ENCODE data around the gene ZNF260. TPM values are rescaled to one million over a fixed set of nuclear protein-coding genes. Genes with fewer than 3 reads are reported as not detected.

The ZNF260 gene
- total and polyA plus RNA-seq, 2 donors from 2014 or later, result 5.4 to 12.8 TPM

- FAIRE-seq (no peak), DNase-seq (no peak)
- no peaks in the 10 kb centered on the region for H3K27me3 ChIP-seq (ENCODE audit: control insufficient read depth, insufficient read depth, low read length)
- no peaks in the 10 kb centered on the region for H3K4me1 ChIP-seq (ENCODE audit: control insufficient read depth in 2 of 3, insufficient read depth in 2 of 3, low read depth in 1 of 3, low read length in 3 of 3)
- H3K9me3 ChIP-seq (ENCODE audit: control insufficient read depth in 2 of 3, insufficient read depth in 1 of 3, low read length in 3 of 3), result peaks cover 0 to 45% (median 13%) of the 10 kb centered on the region in 3 donors
- intact Hi-C loops (cut with DNase I), result no loop called here
- no peak overlapping the region for H3K27ac ChIP-seq (ENCODE audit: low read depth in 2 of 2, low read length in 2 of 2)
- peaks cover 0 to 3% (median 2%) of the 10 kb centered on the region in 3 donors for H3K36me3 ChIP-seq (ENCODE audit: control insufficient read depth in 2 of 3, insufficient read depth in 3 of 3, low read length in 3 of 3)
- TF ChIP-seq CTCF (IDR thresholded peaks at IDR 0.05; ENCODE audit: borderline replicate concordance, extremely low read depth, insufficient read depth), result no peak
- H3K9ac ChIP-seq (ENCODE audit: low read length in 3 of 3), result no peak overlapping the region
- H3K4me3 ChIP-seq (ENCODE audit: low read length in 3 of 3), result no peak overlapping the region
These were observed 19.7 kb downstream of the ZNF260 start for GRCh38 chr19:36508325-36508724.

- no peak overlapping the region for H3K9ac ChIP-seq (ENCODE audit: low read length in 3 of 3)
- no peak overlapping the region for H3K27ac ChIP-seq (ENCODE audit: low read depth in 2 of 2, low read length in 2 of 2)
- TF ChIP-seq CTCF (IDR thresholded peaks at IDR 0.05; ENCODE audit: borderline replicate concordance, extremely low read depth, insufficient read depth), result no peak
- FAIRE-seq (no peak), DNase-seq (no peak)
- H3K9me3 ChIP-seq (ENCODE audit: control insufficient read depth in 2 of 3, insufficient read depth in 1 of 3, low read length in 3 of 3), result peaks cover 0 to 19% (median 6%) of the 10 kb centered on the region in 3 donors
- no peaks in the 10 kb centered on the region for H3K4me1 ChIP-seq (ENCODE audit: control insufficient read depth in 2 of 3, insufficient read depth in 2 of 3, low read depth in 1 of 3, low read length in 3 of 3)
- H3K27me3 ChIP-seq (ENCODE audit: control insufficient read depth, insufficient read depth, low read length), result no peaks in the 10 kb centered on the region
- peaks cover 0 to 3% (median 0%) of the 10 kb centered on the region in 3 donors for H3K36me3 ChIP-seq (ENCODE audit: control insufficient read depth in 2 of 3, insufficient read depth in 3 of 3, low read length in 3 of 3)
- H3K4me3 ChIP-seq (ENCODE audit: low read length in 3 of 3), result no peak overlapping the region
- intact Hi-C loops (cut with DNase I), result no loop called here
These were observed 26.1 kb downstream of the ZNF260 start for GRCh38 chr19:36501973-36502372.

GRCh38 chr19:36497001-36497400 lies 31.1 kb downstream of the ZNF260 start:
- Histone ChIP-seq H3K36me3 (ENCODE audit: control insufficient read depth in 2 of 3, insufficient read depth in 3 of 3, low read length in 3 of 3) (no peaks in the 10 kb centered on the region), H3K27ac (ENCODE audit: low read depth in 2 of 2, low read length in 2 of 2) (no peak overlapping the region), H3K27me3 (ENCODE audit: control insufficient read depth, insufficient read depth, low read length) (no peaks in the 10 kb centered on the region), H3K9ac (ENCODE audit: low read length in 3 of 3) (no peak overlapping the region), H3K4me1 (ENCODE audit: control insufficient read depth in 2 of 3, insufficient read depth in 2 of 3, low read depth in 1 of 3, low read length in 3 of 3) (no peaks in the 10 kb centered on the region), H3K9me3 (ENCODE audit: control insufficient read depth in 2 of 3, insufficient read depth in 1 of 3, low read length in 3 of 3) (peaks cover 0 to 4% (median 0%) of the 10 kb centered on the region in 3 donors), H3K4me3 (ENCODE audit: low read length in 3 of 3) (no peak overlapping the region)
- FAIRE-seq (no peak), DNase-seq (no peak)
- TF ChIP-seq CTCF (IDR thresholded peaks at IDR 0.05; ENCODE audit: borderline replicate concordance, extremely low read depth, insufficient read depth), result no peak
- intact Hi-C loops (cut with DNase I), result no loop called here

Data from kidney (tissue), 14 donors.